AG09319 (cell line): ENCODE results near the gene CDK4.

ENCODE experiments used
- DNase-seq: peaks from one replicate; pipeline ENCODE4 v3.0.0-alpha.2; 2010; ENCODE audit warnings: low read depth; ENCODE audit errors: extremely low read depth
- TF ChIP-seq, protein P1 (sequence below): IDR thresholded peaks from 2 replicates; pipeline ENCODE4 v1.5.1; 2011; ENCODE audit warnings: low read depth, mild to moderate bottlenecking, inconsistent platforms, low read length, moderate library complexity

The CDK4 gene

GRCh38 chr12:57736741-57737466, 15.2 kb downstream of the CDK4 start:
- no peak for DNase-seq
- TF ChIP-seq, protein P1, sequence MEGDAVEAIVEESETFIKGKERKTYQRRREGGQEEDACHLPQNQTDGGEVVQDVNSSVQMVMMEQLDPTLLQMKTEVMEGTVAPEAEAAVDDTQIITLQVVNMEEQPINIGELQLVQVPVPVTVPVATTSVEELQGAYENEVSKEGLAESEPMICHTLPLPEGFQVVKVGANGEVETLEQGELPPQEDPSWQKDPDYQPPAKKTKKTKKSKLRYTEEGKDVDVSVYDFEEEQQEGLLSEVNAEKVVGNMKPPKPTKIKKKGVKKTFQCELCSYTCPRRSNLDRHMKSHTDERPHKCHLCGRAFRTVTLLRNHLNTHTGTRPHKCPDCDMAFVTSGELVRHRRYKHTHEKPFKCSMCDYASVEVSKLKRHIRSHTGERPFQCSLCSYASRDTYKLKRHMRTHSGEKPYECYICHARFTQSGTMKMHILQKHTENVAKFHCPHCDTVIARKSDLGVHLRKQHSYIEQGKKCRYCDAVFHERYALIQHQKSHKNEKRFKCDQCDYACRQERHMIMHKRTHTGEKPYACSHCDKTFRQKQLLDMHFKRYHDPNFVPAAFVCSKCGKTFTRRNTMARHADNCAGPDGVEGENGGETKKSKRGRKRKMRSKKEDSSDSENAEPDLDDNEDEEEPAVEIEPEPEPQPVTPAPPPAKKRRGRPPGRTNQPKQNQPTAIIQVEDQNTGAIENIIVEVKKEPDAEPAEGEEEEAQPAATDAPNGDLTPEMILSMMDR: no peak

DNA sequence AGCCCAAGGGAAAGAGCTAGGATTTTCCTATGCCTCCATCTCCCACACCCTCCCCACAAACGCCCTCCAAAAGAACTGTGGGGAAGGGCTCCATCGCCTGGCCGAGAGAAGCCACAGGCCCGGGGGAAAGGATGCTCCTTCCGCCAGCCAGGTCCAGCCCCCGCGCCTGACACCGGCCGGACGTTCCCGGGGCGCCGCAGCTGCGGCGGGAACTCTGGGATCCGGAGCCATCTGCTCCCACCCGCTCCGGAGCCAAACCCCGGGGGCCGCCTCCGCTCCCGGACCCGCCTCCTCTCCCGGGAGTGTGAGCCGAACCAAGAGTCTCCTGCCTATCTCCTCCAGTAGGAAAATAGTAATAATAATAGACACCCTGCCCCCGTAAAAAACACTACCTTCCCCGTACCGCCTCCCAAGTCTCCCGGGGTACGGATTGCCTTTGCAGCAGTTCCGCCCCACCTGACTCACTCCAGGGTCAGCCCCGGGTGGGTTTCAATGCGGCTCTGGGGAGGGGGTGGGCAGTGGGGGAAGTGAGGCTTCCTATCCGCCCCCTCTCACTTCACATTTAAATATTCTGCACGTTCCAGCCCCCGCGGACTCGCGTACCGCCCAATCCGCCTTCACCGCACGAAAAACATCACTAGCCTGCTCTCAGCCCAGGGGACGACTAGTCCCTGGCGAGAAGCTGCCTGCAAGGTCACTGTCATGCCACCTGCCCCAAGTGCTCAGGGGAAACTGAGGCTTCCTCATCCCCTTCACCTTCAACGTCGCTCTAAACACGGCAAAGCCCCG, 16.0 kb downstream of the CDK4 start:
- TF ChIP-seq, protein P1: peak; percentile 33
- no peak for DNase-seq

DNA sequence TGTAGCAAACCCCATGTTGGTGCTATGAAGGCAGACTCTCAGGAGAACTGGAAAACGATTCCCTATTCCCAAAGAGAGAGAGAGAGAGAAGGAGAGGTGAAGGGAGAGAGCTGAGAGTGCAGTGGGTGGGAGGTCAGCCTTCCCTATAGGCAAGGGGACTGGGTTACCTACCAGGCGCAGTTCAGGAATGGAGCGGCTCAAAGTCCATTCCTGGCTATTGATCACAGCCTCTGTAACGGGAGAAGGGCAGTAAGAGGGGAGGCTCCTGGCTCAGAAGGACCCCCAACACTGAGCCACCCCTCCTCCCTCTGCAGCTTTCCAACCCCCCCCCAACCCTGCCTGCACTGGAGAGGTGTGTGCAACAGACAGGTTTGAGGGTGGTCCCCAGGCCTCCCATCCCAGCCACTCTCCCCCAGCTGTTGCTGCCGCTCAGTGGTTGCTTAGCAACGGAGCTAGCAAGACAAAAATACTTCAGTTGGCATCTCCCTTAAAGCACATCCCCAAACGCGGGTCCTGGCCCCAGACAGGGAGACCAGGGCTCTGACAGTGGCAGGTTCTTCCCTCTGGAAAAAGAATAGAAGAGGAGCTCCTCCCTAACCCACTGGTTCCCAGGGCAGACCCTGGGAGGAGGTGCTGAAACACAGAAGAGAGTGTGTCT, 16.8 kb downstream of the CDK4 start:
- TF ChIP-seq, protein P1: no peak
- no peak for DNase-seq

GRCh38 chr12:57734591-57734990, 17.5 kb downstream of the CDK4 start:
- TF ChIP-seq, protein P1: no peak
- DNase-seq: no peak

- no peak for DNase-seq
- TF ChIP-seq, protein P1: no peak
Measured at GRCh38 chr12:57733928-57734327, 18.2 kb downstream of the CDK4 start.

- no peak for DNase-seq
- TF ChIP-seq, protein P1: no peak
Measured at GRCh38 chr12:57732726-57733593, 19.1 kb downstream of the CDK4 start.
